Endometrial microvascular endothelial cells (primary cell): ENCODE results near the gene SMPD3. TPM values are rescaled to one million over a fixed set of nuclear protein-coding genes. Genes with fewer than 3 reads are reported as not detected.

Experiments
- in situ Hi-C: cut with HindIII; loops from 2 replicates; pipeline ENCODE4 v1.10.0; 2017; ENCODE audit warnings: low sequenced_read_pairs, low pct_unique_long_range_greater_than_20kb; ENCODE audit errors: inconsistent ontology term
- total RNA-seq: library from RNA; depleted of rRNA; stranded (reverse); fragments of >200 nt; gene quantifications from one replicate; pipeline ENCODE4 v1.2.3, GENCODE V29; 2015; ENCODE audit errors: inconsistent ontology term

SMPD3 gene
- total RNA-seq, 1 donor from 2014 or later: not detected

DNA sequence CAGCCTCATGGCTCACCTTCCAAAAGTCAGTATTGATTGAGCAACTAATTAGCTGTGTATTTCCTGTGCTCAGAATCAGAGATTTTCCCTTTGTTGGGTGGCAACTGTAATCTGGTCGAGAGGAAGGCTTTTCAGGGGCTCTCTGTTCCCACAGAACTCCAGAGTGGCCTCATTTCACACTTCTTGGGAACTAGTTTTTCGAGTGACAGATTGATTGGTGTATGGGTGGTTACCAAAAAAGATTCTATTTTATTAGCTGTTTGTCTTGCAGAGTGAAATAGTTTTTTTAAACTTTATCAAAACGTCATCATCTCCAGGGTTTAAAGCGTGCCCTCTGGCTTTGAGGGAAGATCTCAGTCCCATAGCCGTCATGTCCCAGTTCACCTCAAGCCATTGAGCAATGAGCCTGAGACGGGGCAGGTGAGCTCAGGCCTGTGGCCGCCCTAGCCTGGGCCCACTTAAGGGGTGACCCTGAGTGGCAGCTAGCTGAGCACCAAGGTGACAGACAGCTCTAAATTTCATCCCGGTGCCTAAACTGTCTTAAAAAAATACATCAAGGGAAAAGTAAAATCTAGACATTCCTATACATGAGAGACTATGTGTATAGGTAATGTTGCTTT lies 53.0 kb downstream of the SMPD3 start:
- in situ Hi-C loops: no loop called here

DNA sequence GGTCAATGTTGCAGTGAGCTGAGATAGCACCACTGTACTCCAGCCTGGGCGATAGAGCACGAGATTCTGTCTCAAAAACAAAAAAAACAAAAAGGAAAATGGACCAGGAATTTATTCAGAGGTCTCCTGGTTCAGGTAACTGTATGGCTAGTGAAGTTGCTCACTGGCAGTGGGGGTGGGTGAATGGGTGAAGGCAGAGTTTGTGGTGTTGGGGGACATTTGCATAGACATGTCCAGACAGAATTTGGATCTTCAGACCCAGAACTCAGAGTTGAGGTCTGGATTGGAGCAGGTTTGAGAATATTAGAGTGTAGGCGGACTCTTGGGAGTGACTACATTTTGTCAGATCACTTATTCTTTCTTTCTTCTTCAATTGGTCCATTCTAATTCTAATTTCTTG lies 55.0 kb downstream of the SMPD3 start:
- in situ Hi-C loops: no loop called here

GRCh38 chr16:68389750-68390371 lies 58.4 kb downstream of the SMPD3 start:
- in situ Hi-C loops: no loop called here

DNA sequence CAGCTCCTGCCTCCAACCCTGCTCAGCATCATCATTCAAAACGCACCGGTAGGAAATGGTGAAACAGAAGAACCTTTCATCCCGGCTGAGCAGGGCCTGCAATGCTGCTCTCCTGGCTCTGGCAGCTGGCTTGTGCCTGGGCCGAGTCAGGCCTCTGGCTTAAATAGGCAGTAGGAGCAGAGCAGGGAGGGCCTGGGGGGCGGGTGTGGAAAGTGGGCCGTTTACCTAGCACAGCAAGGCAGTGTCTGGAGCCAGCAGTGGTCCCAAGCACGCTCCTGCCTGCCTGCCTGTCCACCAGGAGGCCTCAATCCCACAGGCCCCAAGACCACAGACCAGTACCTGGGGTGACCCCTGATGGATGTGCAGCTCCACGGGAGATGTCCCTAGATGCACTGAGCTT lies 59.3 kb downstream of the SMPD3 start:
- in situ Hi-C loops: no loop called here

DNA sequence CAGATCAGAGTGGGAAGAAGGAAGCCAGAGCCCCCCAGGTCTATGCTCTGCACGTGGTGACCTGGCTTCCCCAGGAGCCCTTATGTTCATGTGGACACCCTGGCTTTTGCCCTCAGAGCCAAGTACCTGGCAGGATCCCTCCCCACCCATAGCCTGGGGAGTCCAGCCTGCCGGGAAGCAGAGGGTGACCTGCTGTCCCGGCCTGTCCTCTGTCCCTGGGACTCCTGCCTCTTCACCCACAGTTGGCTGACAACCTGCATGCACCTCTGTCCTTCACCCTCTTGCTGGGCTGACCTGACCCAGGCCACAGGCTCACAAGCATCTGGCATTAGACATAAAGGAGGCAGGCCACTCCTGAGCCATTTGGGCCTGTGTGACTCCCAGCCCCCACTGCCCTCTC lies 60.2 kb downstream of the SMPD3 start:
- in situ Hi-C loops: no loop called here

DNA sequence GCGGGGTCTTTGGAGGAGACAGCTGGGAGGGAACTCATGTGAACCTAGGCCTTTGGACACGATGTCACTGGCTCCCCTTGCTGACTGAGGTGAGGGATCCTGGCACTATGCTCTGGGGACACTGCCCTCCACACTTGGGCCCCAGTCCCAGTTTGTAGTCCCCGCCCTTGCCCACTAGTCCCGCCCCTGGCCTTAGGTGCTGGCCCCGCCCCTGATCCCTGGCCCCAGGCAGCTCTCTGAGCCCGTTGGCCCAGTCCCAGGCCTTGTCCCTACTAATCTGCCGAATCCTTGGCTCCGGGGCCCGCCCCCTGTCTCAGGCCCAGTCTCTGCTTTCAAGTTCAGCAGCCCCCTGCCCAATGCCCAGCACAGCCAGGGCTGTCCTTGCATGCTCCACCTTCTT lies 61.0 kb downstream of the SMPD3 start:
- in situ Hi-C loops: no loop called here

GRCh38 chr16:68386628-68387027 lies 61.7 kb downstream of the SMPD3 start:
- in situ Hi-C loops: no loop called here

GRCh38 chr16:68385371-68385770 lies 62.9 kb downstream of the SMPD3 start:
- in situ Hi-C loops: no loop called here

DNA sequence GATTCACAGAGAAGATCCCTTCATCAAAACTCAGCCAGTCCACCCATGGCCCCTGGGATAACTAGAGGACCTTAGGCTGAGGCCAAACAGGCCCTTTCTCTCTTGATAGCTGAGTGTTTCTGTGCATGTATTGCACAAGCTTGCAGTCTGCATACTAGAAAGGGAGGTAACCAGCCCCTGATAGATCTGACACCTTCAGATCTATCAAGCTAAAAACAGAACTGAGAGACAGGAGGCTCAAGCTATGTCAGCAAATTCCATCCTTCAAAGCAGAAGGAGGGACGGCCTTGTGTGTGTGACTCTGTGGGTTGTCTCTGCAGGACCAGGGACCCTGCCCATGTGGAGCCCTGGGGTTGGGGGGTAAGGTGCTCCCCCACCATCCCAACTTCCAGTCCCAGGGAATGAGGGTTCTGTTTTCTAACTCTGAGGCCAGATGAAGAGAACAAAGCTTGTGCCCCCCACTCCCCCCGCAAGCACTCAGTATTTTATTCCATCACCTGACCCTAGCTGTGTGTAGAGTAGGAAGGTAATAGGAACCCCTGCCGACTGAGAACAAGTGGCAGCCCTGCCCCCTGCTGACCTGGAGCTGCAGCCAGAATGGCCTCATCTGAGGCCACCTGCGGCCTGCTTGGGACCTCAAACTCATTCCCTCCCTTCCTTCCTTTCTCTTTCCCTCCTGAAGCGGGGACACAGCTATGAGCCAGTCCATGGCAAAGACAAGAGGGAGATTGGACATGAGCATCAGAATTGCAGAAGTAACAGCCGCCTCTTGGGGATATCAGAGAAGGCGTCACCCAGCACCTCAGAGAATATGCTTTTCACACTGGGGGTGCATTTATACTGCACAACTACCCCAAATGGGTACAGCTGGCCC lies 63.8 kb downstream of the SMPD3 start:
- in situ Hi-C loops: no loop called here

DNA sequence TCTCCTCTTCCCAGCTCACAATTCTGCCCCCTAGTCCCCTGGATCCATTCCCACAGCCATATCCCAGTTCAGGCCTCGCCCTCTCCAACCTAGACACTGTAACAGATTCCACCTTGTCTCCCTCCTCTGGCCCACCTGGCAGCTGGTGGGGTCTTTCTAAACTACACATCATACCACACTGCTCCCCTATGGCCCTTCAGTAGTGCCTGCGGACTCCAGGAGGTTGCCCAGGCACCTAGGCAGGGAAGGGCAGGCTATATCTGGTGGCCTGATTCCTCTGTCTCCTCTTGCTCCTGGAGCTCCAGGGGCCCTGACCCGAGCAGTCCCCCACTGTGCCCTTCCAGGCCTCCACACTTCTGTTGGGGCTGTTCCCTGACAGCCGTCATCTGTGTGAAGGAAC lies 64.5 kb downstream of the SMPD3 start:
- in situ Hi-C loops: no loop called here

- in situ Hi-C loops: no loop called here
Measured at GRCh38 chr16:68382296-68382718, 66.0 kb downstream of the SMPD3 start.

DNA sequence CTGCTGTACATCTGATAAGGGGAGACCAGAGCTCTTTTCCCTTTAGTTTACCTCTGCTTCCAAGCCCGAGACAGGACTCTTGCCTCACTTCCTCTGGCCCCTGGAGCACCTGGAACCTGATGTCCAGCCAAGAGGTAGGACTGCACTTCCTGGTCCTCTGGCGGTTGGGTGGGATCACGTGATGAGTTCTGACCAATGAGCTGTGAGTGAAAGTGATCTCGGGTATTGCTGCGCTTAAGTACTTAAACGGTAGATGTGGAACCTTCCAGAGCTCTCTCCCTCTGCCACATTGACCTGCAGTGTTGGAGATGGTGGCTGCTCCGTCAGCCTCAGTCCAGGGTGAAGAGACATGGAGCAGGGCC lies 67.0 kb downstream of the SMPD3 start:
- in situ Hi-C loops: no loop called here

GRCh38 chr16:68380676-68381362 lies 67.5 kb downstream of the SMPD3 start:
- in situ Hi-C loops: no loop called here

DNA sequence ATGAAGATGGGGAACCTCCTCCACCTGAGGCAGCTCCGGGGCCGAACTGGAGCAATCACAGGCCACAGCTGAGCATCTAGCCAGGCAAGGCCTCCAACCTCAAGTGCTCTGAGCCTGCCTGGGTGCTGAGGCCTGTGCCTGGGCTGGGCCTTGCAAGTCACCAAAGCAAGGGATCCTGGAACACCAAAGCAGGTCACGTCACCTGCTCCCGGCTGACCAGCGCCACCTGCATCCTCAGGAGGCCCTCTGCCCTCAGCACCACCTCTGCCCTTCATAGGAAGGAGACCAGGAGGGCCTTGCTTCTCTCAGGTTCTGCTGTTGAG lies 68.0 kb downstream of the SMPD3 start:
- in situ Hi-C loops: no loop called here

DNA sequence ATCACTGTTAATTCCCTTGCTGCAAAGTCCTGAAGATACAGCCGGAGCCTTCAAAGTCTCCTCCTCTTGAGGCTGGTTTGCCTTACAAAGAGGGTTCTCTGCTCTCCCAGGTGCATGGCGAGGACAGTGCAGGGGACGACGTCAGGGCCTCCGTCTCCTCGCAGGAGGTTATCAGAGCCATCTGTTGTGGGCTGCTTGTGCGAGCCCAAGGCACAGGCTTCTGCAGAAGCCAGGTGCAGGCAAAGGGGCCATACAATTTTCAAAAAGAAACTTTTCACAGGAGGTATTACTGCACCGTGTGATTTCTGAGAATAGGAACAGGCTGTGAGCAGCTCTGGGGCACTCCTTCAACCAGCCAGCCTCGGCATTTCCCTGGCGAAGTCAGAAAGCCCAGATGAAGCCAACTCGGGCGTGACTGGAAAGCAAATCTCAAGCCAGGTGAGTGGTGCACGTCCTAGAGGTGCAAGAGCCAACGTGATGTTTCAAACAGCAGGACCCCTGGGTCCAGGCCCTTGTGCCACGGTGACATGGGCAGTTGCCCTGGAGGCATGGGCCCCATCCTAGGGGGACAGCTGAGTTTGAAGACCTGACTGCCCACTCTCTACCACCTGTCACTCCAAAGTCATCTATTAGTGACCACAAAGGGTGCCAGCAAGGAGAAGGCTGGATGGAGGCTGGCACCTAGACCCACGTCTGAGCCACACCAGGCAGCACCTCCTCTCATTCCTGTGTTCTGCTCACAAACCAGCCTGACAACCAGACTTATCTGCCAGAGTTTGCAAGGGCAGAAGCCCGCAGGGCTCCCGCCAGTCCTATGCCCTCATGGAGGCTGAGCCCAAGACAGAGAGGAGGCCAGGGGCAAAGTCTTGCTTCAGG lies 68.6 kb downstream of the SMPD3 start:
- in situ Hi-C loops: no loop called here

GRCh38 chr16:68378436-68379415 lies 69.6 kb downstream of the SMPD3 start:
- in situ Hi-C loops: no loop called here

- in situ Hi-C loops: no loop called here
Measured at GRCh38 chr16:68377667-68378393, 70.5 kb downstream of the SMPD3 start.
